Stimulated activated CD8-positive, alpha-beta memory T cell treated with anti-CD3 and anti-CD28 coated beads, Interleukin-7, amount 100 ng/mL, for 1 hour (primary cell): ENCODE results near the gene KAZALD1.
A peak's percentile ranks its signal among the peaks of the same experiment; 100 is the strongest.

ENCODE experiments used
- DNase-seq, 2 donors: peaks; one replicate each; pipeline ENCODE4 v3.0.0-alpha.2; 2020; ENCODE audit warnings: low read depth in 2 of 2

The KAZALD1 gene, protein sequence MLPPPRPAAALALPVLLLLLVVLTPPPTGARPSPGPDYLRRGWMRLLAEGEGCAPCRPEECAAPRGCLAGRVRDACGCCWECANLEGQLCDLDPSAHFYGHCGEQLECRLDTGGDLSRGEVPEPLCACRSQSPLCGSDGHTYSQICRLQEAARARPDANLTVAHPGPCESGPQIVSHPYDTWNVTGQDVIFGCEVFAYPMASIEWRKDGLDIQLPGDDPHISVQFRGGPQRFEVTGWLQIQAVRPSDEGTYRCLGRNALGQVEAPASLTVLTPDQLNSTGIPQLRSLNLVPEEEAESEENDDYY

DNA sequence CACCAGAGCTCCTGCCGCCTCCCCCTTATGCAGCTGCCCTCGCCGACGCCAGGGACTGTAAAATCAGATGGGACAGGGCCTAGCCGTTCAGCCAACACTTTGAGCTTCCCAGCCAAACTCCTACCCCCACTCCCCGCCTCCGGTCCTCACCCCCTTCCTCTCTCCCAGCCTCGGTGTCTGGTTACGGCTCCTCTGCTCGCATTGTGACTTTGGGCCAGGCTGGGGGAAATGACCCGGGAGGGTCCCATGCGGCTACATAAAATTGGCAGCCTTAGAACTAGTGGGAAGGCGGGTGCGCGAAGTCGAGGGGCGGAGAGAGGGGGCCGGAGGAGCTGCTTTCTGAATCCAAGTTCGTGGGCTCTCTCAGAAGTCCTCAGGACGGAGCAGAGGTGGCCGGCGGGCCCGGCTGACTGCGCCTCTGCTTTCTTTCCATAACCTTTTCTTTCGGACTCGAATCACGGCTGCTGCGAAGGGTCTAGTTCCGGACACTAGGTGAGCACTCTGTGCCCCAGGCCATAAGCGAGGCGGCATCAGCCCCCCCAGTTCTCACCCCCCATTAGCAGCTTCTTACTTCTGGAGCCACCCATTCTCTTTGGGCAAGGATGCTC lies at the start of gene KAZALD1:
TSS of gene KAZALD1 (plus strand) at position 366 of the 608 bp plus-strand sequence. CDS start 604 bp downstream, outside the sequence.
- no peak for DNase-seq

DNA sequence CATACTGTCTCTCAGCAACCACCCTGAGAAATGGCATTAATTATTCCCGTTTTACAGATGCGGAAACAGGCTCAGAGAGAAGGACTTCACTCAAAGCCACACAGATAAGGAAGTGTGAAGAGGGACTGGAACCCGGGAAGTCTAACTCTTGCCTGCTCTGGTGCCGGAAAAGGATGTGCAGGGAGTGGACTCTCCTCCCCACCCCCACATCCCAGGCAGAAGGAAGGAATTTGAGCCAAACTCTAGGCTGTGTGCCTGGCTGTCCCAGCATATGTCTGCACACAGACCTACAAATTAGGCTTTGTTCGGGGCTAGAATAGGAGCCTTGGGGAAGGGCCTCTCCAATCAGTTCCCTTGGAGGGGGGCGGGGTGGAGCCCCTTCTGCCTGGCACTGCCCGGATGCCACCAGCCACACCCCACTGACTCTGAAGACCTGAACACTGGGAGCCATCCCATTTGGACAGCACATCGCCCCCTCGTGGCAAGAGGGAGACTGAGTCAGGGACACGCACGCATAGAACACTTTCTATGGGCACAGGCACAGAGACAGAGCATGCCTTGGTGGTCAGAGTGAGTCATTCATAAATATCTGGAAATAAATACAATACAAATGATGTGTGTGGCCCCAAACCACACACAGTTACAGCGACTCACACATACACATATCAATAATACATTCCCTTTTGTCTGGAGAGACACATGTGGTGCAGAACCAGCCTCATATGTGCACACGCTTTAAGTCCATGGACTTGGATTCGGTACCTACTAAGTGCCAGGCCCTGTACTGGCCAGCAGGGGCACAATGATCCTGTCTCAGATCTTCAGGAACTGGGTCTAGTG lies 49.0 kb upstream of the KAZALD1 start:
- DNase-seq: peak in 1 of 2 donors; percentile 63

DNA sequence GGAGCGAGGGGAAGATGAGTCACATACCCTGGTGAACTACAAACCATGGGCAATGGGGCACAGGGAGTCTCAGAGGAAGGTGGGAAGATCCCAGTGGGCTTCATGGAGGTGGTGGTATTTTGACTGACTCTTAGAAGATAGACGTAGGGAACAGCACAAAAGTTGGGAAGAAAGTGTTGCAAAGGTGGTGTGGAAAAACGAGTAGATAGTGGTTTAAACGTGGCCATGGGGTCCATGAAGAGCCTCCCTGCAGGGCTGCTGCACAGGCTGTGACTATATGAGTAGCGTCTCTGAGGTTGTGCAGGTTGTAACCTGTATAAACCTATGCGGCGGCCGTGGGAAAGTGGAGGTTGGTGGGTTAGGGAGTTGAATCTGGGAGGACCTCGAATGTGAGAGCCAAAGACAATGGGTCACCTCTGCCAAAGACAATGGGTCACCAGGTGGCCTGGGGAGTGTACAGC lies 48.4 kb upstream of the KAZALD1 start:
- no peak for DNase-seq

DNA sequence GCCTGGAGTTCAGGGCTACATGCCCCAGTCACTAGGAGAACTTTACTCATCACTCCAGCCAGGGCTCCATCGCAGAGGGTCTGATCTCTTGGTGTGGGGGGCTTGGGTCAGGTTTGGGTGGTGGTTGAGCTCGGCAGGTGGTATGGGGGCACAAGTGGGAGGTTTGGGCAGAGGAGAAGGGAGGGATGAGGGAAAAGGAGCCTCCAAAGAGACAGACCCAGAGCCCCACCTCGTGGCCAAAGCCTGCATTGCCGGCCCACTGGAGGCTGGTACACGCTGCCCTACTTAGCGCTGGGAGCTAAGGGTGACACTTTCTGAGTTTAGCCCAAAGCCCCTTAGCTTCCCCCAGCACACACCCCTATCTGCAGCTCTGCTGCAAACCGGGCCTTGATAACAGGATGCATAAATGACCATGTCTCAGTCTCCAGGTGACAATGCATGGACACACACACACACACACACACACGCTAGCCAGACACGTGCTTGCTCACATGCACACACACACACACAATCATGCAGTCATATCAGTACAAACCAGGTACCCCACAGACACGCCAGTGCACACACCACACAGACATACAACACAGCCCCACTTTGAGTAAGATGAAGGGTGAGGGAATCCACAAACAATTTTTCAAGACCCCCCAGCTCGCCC lies 47.4 kb upstream of the KAZALD1 start:
- DNase-seq: peak; percentile 55 to 72

DNA sequence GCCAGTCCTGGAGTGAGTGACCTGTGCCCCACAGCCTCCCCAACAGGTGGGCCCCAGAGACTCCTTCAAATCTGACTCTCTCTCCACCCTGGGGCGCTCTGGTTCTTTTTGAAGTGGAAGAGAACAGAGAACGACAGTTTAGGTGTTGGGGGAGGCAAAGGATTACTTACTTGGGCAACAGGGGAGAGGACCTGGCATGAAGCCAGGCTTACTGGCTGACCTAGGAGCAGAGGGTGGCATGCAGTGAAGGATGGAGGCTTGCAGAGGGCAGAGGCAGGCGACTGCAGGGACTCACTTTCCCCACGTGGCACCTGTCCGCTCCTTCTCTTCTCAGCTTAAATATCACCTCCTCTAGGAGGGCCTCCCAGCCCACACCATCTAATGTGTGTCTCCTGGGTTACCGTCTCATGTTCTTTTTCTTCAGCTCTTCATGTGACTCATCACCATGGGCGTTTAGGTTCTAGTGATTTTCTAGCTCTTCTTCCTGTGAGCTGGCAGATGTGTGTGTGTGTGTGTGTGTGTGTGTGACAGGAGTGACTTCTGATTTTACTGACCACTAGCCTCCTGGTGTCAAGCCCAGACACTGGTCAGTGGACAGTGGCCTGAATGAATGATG lies 46.7 kb upstream of the KAZALD1 start:
- no peak for DNase-seq

DNA sequence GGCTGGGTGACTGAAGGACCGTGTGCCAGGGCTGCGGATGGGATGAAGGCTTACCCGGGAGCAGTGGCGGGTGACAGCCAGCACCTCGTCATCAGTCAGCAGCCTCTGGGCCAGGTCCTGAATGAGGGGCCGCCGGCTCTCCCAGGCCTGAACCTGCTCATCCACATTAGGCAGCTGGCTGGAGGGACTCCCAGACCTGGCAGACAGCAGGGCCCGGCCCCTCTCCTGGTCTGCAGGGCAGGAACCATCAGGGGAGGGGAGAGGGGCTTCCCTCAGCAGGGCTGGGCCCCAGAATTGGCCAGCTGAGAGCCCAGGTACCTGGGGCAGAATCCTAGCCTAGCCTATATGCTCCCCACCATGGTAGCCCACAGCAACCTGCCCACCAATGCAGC lies 46.2 kb upstream of the KAZALD1 start:
- no peak for DNase-seq

DNA sequence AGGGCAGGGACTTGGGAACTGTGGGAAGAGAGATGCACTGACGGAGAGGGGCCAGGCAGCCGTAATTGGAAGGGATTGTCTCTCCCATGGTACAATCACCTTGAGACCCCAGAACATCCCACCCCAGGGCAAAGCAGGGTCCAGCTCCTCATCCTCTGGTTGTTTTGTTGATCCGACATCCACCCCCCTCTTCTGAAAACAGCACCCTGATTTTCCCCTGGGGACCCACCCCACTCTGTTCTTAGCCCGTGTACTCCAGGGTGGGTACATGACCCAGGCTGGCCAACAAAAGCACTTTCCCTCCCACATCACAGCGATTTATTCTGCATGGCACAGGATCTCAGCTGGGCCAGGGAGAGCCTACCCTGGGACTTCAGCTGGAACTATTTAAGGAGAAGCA lies 45.0 kb upstream of the KAZALD1 start:
- no peak for DNase-seq

DNA sequence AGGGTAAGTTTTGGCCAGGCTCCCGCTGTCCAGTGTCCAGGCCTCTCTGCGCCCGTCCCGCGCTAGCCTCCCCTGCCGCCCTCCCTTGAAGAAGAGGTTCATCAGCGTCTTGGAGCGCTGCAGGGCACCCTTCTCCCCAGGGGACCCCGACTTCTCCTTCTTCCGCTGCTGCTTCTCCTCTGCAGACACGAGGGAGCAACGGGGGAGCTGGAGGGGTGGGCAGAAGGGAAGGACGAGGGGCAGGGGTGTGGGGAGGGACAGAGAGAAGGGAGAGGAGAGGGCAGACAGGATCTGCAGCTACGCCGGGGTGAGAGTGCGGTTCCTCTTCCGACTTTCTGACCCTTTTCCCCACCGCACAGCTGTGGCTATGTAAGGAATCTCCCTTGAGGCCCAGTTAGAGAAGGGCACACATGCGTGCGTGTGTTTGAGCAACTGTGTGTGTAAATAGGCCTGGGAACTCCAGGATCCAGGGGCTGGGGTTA lies 43.6 kb upstream of the KAZALD1 start:
- DNase-seq: no peak

DNA sequence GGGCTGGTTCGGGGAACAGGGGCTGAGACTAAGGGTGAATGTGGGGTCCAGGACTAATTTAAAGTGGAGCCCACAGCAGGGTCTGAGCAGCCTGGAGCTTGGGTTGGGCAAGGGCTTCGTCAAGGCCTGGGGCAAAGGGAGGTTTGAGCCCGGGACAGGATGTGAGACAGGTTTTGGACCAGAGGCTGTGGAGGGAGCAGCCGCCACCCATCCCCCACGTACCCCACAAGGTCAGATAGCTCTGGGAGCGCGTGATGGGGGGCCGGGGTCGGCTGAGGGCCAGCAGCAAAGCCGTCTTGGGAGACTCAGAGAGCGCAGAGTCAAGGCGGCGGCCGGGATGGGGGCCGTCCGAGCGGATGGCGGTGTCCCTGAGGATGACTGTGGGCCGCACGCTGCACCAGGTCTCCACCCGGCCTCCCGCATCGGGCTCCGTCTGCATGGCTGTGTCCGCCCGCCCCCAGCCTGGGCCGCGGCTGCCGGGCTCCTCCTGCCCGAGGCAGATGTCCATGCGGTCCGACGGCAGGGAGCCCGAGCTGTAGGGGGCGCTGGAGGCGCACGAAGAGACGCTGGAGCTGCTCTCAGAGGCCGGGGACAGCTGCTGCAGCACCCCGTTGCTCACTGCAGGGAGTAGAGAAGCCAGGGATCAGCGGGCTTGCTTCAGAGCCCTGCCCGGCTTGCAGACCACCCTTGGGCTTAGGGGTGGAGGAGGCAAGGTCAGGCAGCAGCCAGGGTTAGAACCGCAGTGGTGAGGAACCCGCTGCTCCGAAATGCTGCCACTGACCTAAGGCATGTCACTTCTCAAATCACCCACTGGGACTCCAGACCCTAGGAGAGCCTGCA lies 43.0 kb upstream of the KAZALD1 start:
- peak in 1 of 2 donors; percentile 53 for DNase-seq

DNA sequence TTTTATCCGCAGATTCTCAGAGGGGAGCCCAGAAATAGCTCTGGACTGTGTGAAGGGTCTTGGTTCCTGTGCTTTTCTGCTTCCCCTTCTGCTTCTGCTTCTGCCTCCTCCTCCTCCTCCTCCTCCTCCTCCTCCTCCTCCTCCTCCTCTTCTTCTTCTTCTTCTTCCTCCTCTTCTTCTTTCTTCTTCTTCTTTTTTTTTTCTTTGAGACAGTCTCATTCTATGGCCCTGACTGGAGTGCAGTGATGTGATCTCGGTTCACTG lies 42.4 kb upstream of the KAZALD1 start:
- no peak for DNase-seq

DNA sequence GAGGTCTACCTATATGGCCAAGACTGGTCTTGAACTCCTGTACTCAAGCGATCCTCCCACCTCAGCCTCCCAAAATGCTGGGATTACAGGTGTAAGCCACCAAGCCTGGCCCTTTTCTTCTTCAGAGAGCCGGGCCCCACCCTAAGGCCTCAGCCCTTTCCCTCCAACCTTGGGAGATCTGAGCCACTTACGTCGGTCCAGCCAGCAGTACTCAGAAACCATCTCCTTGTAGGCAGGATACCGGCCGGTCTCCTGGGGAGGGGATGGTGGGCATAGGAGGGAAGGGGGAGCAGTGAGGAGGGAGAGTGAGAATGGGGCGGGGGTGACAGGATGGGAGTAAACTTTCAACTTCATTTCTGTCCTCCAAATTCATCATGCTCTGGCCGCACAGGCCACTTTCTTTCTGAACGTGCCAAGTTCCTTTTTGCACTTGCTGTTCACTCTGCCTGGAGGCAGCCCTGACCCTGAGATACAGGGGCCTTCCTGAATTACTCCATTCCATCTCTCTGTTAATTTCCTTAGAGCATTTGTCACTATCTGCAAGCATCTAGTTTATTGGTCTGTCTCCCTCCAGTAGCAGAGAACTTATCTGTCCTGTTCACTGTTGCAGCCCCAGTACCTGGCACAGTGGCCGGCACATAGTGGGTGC lies 41.2 kb upstream of the KAZALD1 start:
- DNase-seq: no peak

DNA sequence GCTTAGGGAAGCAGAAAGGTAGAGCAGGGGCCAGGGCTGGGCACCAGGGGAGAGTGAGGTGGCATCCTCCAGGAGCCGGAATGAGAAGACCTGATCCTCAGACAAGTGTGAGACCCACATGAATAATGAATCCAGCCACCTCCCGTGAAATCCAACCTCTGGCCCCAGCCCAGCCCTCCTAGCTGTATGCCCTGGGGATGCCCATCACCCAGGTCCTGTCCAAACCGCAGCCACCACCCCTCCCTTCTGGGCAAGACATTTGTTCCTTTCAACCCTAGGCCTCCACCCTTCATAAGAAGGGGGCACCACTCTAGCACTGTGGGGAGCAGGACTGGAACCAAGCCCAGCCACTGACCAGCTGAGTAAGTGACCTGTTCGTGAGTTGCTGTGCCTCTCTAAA lies 40.5 kb upstream of the KAZALD1 start:
- no peak for DNase-seq

DNA sequence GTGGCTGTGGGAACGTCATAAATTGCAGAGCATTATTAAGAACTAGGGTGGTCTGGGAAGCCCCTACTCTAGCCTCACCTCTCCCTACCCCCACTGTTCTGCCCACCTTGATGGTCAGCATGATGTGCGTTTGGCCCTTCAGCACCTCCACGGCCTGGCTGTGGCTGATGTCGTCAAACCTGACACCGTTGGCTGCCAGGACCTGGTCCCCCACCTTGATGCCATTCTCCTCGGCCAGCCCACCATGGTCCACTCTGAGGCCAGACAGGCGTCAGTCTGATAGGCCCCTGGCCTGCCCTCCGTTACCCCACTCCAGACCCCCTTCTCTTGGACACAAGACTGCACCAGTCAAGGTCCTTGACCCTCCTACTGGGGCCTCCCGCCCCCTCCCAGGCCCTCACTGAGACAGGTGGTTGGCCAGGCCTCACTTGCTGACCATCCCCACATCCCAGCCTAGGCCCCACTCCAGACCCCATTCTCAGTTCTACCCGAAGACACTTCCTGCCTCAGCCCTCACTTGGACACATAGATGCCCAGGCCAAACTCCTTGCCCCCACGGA lies 40.0 kb upstream of the KAZALD1 start:
- no peak for DNase-seq

DNA sequence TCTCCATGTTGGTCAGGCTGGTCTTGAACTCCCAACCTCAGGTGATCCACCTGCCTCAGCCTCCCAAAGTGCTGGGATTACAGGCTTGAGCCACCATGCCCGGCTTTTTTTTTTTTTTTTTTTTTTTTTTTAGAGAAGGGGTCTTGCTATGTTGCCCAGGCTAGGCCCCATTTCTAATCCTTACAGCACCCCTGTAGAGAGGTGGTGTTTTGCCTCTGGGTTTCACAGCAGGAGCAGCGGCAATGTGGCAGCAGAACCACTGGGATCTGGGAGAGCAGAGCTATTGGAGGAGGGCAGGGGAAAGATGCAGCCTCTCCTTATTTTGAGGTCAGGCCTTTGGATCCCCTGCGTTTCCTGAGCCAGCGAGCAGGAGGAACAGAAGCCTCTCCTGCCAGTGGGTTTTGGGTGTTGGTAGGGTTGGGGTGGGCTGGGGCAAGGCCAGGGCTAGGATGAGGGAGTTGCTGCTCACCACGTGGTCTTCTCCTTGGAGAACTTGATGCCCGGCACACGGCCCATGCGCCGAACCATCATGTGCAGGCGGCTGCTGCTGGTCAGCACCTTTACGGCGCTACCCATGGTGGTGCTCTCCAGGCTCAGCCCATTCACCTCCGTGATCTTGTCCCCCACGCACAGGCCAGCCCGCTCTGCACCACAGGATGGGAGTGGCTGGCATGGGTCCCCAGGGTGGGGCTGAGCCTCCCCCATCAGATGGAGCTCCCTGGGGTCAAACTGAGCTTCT lies 38.7 kb upstream of the KAZALD1 start:
- no peak for DNase-seq

DNA sequence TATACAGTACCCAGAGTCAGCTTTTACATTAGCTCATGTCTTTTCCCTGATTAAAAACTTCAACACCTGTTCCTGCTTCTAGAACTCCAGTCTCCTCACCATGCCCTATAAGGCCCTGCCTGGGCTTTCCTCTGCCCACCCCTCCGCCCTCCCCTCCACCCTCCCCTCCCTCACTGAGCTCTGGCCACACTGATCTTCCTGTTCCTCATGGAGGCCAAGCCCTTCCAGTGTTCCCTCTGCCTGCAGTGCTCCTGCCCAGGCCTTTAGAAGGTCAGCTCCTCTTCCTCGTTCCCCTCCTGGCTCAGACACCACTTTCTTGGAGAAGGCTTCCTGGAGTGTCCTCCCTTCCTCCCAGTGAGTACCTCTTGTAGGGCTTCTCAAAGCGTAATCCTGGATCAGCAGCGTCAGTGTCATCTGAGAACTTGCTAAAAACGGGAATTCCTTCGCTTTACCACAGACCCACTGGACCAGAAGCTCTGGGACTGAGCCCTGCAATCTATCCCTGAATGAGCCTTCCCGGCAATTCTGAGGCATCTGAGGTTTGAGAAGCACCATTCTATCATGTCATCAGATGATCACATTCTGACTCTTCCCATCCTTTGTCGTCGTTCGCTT lies 34.6 kb upstream of the KAZALD1 start:
- no peak for DNase-seq

DNA sequence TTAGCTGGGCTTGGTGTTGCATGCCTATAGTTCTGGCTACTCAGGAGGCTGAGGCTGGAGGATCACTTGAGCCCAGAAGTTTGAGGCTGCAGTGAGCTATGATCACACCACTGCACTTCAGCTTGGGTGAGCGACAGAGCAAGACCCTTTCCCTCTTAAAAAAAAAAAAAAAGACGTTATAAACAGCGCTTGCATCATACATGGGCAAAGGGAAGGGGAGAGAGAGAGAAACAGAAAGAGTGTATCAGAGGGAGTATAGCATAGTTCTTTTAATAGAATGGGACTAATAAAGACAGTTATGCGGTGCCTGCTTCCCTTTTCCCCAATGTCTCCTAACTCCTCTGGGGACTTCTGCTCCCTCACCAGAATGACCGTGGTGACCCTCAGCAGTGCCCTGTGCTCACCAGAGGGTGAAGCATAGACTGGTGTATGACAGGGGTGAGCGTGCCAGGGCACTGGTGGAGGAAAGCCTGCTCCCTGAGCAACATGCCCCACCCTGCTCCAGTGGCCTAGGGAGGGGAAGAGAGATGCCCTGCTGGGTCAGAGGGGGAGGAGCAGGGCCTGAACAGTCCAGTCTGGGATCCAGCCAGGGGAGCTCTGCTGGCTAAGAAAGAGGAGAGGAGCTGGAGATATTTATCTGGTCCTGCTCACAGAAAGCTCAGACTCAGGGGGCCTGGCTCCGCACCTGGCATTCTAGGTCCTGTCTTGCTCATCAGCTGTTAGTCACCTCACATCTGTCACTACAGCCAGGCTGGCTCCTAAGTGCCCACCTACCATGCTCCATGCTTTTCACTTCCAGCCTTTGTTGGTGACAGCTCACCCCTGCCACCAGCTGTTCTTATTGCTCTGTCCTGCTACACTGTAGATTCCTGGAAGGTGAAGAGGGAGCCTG lies 33.1 kb upstream of the KAZALD1 start:
- no peak for DNase-seq

DNA sequence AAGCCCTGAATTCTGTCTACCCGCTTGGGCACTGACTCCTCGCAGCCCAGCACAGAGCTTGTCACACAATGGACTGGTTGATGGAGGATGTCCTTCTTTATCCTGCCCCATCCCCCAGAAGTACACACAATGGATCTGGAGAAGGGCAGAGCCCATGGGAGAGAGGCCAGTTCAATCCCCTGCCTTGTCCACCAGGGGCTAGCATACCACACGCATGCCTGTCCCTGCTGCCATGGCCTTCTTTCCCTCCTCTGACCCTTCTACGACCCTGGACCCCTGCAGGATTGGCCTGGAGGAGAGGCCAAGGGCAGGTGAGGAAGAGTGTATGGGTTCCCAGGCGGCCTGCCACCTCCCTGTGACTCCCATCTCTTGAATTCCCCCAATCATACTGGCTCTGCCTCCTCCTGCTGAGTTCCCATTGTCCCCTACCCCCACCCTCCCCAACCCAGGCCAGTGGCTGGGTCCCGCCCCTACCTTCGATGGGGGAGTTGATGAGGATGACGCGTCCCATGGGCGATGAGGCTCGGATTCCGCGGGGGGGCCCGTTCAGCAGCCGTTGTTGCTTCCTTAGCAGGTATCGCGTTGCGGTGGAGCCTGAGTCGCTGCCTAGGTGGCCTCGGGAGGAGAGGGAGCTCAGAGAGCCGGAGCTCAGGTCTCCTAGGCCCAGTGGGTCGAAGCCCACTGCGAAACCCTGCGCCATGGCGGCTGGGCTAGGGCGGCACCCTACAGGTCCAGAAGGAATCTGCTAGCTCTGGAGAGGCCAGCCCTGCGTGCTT lies 32.1 kb upstream of the KAZALD1 start:
- no peak for DNase-seq
